Activated CD4-positive, alpha-beta T cell treated with anti-CD3 and anti-CD28 coated beads, Interleukin-2, amount 50 U/mL, for 4 hours (primary cell): ENCODE data around the gene RALB.
A peak's percentile ranks its signal among the peaks of the same experiment; 100 is the strongest.
"Not testable (repeated sequence)": the region's sequence is repeated elsewhere in the genome, so short reads cannot be mapped to it uniquely, and the experiment has no call there.

Source experiments
- DNase-seq, 2 experiments: peaks; one replicate each; pipeline ENCODE4 v3.0.0-alpha.2; 2020

Gene RALB

DNA sequence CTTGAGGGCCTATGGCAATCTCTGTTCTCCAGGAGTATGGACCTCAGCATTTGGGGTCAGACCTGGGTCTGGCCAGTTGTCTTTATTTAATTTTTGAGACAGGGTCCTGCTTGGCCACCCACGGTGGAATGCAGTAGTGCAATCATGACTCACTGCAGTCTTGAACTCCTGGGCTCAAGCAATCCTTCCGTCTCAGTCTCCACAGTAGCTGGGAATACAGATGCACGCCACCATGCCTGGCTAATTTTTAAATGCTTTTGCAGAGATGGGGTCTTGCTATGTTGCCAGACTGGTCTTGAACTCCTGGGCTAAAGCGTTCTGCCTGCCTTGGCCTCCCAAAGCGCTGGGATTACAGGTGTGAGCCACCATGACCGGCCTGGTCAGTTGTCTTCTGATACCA, 46.9 kb downstream of the RALB start:
- no peak for DNase-seq

DNA sequence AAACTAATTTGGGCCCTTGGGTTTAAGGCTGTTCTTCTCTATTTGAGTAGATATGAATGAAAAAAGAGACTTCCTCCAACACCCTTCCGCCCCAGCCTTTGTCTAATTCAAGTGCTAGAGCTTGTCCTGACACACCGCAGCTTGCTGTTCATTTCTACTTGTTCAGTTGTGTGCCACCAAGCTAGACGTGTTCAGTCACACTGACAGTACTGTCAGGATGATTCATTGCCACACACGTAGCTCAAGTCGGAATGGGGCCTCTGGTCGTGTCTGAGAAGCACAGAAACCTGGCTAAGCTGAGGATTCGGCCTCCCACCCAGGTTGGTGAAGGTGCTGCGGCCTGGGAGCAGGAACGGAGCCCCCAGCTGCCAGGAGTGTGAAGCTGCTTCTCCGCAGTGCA, 47.7 kb downstream of the RALB start:
- no peak for DNase-seq

DNA sequence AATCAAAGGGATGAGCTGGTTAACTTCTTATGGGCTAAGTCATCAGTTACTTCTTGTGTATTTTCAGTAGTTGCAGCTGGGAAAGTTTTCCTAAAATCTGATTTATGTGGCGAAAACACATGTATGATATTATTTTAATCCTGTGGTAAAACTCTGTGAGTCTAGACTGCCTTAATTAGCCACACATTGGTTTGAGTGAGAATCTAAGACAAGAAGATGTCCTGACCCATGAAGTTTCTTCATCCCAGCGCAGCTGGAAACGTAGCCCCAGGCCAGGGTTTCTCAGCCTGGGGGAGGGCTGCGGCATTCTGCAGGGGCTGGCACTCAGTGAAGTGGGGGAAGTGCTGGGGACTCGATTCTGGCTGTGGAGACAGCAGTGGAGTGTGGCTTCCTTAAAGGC, 48.6 kb downstream of the RALB start:
- no peak for DNase-seq

DNA sequence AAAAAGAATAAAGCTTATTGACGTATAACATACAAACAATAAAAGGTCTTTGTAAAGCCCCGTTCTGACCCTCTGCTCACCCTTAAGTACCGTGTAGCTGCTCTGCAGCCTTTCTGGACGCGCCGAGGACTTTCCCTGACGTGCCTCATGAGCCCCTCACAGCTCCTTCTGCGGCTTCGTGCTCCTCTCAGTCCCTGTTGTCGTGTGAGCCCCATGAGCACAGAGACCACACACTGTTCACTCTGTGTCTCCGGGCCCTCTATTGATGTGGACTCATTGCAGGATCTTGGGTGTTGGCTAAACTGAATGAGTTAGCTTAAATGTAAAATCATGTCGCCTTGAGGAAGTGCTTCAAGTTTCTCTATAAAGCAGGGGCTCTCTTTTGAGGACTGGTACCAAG, 49.6 kb downstream of the RALB start:
- DNase-seq, result no peak

DNA sequence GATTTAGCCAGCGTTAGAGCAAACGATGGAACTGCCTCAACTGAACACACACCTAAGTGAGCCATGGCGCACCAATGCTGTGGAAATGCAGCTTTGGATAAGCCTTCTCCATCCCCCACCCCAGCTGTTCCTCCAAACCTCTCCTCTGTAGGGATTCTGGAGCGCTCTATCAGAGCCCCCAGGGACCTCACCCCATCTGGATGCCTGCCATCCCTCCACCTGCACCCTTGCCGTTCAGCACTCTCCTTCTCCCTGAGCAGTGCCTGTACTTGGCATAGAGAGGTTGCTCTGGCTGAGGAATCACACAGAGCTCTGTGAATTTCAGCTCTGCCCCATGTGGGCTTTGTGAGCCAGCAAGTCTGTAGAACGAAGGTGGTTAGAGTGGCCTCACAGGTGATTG, 50.5 kb downstream of the RALB start:
- DNase-seq, result no peak

DNA sequence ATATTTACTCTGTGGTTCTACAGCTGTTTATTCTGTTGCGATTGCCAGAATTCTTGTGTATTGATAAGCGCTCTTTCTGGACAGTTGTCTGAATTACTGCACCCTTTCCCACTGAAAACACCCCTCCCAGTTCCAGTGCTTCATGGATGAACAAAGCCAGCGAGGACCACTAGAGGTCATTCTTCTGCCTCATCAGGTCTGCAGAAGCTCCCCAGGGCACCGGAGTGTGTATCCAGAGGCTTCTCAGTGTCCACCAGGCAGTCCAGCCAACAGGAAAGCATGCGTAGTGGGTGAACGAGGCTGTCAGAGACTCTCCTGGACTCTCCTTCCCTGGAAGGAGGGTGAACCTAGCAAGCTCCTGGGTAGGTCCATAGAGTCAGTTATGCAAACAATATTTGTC, 52.6 kb downstream of the RALB start:
- no peak for DNase-seq

DNA sequence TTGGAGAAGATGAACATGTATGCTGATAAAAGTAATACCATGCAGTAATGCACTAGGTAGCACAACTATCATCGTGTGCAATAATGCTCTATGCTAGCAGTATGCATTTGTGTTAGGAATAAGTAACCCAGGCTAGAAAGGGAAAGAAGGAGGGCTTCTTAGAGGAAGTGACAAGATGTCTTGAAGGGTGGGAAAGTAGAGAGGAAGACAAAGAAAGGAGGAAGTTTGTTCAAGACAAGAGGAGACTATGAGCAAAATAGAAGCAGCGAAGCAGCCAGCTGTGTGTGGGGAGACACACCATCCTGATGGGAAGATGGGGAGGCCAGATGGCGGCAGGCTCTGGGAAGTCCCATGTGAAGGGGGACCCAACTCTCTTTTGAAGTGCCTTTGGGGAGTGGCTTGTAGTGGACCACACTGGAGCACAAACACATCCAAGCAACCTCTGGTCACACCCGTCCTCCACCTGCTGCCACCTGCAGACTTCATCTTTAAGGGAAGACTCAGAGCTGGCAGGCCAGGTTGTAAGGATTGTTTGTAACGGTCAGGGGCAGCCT, 53.4 kb downstream of the RALB start:
- no peak for DNase-seq

DNA sequence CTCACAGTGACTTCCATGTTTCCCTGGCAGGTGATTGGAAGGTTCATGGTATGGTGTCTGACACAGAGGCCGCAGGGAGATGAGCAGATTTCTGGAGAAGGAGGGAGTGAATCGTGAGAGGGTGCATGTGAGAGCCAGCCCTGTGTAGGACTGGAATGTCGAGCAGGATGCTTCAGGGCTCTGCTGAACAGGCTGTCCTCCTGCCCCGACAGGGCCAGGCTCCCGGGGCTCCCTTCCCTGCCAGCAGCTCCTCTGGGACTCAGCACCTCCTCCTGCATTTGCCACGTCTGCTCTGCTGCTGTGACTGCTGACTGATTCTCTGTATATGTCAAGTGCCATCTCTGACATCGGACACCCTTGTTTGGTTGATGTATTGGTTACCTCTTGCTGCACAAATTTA, 54.8 kb downstream of the RALB start:
- DNase-seq, result no peak

DNA sequence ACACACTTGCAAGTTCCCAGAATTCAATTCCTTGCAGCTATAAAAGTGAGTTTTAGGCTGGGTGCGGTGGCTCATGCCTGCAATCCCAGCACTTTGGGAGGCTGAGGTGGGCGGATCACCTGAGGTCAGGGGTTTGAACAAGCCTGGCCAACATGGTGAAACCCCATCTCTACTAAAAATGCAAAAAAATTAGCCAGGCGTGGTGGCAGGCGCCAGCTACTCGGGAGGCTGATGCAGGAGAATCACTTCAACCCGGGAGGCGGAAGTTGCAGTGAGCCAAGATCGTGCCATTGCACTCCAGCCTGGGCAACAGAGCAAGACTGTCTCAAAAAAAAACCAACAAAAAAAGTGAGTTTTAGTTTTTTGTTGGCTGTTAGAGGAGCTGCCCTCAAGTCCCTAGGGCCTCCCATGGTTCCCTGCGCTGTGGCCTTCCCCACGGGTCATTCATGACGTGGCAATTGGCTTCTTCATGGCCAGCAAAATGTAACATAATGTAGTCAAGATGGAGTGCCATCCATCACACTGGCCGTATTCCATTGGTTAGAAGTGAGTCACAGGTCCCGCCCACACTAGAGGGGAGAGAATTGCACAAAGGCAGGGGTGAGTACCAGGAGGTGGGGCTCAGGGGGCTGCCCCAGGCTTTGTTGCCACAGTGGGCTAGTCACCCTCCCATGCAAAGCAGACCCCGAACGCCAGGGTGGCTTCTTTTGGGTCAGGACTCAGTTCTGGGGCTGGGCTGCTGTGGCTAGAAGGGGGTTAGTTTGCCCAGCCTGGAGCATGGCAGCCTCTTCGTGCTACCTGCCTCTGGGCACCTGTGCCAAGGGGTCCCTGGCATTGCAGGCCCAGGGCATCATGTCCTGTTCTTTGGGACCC, 55.6 kb downstream of the RALB start:
- no peak for DNase-seq

DNA sequence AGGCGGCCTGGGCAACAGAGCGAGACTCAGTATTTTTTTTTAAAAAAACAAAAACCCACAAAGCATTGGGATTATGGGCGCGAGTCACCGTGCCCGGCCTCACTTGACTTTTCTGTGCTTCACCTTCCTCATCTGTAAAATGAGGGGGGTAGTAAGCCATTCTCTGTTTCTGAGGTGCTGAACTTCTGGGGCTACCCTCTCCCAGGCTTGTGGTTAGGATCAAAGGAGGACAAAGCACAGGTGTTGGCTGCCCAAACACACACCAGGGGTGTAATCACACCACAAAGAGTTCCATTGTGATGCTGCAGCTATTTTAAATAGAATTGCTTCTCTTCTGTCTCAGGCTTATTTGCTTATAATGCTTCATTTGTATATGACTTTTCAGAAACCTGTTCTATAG, 57.5 kb downstream of the RALB start:
- no peak for DNase-seq

DNA sequence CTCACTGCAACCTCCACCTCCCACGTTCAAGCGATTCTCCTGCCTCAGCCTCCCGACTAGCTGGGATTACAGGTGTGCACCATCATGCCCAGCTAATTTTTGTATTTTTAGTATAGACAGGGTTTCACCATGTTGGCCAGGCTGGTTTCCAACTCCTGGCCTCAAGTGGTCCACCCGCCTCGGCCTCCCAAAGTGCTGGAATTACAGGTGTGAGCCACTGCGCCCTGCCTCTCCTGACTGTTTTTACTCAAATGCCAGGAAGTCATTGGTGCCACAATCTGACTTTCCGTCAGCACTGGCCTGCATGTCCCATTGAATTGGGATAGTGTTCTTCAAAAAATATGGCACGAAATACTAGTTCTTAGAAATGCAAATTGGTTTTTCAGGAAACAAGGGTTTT, 58.2 kb downstream of the RALB start:
- DNase-seq, result not testable (repeated sequence)

DNA sequence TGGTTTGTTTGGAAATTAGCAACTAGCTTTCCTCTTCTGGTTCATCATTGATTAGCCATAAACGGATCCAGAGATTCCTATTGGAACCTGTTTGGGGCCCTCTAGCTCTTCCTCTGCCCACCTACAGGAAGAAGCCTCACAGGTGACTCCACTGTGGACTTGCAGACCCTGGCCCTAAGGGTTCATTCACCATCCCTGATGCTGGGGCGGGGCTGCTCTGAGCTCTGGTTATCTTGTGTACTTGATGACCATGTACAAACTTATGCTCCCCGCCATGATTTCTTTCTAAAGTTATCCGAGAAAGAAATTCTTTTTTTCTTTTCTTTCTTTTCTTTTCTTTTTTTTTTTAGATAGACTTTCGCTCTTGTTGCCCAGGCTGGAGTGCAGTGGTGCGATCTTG, 59.4 kb downstream of the RALB start:
- no peak for DNase-seq

DNA sequence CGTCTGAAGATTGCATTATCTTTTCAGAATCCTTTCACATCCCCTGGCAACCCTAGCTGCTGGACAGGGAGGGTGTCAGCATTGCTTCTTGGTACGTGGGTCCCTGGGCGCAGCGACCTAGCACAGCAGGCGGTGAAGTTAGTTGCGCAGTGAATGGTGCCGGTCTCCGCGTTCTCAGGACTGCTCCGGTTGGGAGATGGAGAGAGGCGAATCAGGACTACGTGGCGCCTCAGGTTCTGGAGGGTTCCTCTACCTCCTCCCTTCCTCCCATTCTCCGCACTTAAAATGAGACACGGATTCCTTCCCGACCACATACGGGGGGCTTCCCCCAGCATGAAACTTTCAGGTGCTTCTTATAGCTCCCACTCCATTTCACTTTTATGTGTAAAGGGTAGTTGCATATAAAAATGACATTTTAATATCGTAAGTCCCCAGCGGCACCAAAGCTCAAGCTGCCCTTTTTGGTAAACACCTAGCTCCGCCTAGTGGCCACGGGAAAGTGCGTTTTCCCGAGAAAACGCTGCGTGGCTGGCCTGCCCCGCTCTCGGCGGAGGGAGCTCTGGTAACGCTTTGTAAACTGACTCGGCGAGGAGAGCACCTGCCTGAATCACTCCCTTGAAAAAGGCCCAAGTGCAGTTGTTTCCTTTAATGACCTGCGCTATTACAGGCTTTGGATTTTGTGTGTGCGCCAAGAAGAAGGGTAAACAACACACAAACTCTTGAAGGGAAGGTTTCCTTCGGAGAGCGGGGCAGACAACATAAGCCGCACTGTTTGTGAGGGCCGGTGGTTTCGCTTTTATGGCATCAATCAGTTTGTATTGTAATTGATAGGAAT, 60.4 kb downstream of the RALB start:
- peak; percentile 74 to 76 for DNase-seq

DNA sequence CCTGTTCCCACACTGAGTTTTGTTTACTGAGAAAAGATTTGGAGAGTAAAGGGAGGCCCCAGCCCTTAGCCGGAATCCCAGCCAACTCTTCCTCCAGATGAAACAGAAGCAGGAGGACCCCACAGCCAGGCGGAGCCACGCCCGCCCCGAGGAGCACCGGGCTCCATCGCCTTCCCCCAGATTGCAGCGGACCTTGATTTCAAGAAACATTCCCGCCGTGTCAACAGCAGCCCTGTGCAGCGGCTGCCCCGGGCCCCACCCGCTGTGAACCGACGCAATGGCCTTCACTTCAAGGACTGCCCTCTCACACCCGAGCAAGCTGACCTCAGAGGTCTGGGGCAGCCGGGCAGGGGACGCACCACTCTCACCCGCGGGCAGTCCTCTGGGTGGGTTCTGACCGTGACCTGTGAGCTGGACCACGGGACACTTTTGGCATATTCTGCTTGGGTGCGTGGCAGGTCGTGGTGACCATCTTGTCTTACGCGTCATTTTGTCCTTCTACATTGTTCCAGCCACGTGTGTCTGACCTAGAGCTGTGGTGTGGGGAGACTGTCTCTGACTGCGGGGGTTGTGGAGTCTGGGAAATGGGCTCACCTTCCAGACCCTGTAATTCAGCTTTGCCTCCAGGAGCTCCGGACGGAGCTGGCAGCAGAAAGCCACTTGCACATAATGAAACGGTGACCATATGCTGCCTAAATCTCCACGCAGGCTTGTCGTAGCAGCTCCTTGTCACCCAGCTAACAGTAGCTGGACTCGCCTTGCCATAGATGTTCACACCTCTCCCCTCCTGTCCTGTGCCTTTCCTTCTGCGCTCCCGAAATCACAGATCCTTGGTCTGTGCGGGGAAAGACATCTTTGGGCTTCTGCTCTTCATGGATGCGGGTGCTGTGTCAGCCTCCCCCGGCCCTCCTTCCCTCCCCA, 61.3 kb downstream of the RALB start:
- DNase-seq, result no peak

DNA sequence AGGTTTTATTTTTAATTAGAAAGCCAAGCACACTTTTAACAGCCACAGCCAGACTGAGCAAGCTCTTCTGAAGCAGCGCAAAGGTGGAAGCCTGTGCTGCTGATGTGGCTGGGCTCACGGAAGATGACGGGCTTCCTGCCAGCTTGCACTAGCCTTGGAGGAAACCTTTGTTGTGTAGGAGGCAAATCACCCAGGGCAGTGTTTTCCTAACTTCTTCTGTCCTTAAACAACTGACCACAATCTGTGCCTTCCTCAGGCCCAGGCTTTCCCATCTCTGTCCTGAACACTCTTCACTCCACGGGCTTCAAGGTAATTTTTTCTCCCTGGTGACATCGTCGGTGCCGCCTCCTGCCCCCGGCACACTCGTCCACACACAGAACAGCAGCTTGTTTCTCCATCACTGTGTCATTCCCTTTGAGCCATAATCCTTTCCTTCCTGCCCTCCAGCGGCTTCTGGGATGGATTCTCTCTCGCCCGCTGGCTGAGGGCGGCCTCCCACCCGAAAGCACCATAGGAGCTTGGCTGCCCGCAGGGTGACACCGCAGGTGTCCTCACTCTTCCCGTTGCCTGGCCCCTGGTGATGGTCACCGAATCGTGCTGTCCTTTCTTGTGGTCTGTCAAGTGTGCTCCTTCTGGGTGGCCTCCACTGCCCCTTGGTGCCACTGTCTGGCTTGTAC, 62.2 kb downstream of the RALB start:
- DNase-seq, result no peak

DNA sequence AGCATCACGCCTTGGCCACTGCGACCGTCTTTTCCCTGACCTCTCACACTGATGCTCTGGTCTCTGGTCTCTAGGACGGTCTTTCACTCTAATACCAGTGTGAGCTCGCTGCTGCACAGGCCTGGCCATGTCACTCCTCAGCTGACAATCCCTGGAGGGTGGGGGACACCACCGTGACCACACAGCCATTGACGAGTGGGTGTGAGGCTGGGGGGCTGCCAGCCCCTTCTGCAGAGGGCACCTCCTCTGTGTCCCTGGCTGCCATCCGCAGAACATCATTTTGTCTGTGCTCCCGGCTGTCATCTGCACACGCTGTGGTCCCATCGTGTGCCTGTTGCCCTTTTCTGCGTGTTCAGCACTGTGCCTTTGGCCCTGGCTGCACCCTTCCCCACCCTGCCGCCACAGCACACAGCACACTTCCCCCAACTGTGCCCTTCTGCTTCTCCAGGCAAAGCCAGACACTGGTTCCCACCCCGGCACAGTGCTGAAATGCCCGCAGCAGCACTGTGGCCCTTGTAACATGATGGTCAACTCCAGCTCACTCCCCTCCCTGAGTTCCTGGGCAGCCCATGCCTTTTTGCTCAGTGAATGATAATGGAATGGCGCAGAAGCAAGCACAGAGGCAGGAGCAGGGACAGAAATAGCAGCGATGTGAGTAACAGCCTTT, 62.8 kb downstream of the RALB start:
- DNase-seq, result no peak

DNA sequence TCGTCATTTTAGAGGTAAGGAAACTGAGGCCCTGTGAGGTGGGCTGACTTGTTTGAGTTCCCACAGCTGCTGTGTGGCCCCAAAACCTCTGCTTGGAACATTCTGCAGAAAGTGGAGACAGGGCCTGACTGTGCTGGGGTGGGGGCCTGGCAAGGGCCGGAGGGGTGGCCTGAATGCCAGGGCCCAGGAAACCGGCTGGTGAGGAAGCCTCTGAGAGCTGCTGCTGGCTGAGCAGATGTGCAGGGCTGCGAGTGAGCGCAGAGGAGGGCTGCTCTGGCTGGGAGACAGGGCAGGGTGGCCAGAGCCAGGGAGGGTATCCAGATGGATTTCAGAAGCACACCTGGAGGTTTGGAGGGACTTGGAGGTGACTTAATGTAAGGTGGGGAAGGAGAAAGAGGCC, 63.4 kb downstream of the RALB start:
- no peak for DNase-seq

DNA sequence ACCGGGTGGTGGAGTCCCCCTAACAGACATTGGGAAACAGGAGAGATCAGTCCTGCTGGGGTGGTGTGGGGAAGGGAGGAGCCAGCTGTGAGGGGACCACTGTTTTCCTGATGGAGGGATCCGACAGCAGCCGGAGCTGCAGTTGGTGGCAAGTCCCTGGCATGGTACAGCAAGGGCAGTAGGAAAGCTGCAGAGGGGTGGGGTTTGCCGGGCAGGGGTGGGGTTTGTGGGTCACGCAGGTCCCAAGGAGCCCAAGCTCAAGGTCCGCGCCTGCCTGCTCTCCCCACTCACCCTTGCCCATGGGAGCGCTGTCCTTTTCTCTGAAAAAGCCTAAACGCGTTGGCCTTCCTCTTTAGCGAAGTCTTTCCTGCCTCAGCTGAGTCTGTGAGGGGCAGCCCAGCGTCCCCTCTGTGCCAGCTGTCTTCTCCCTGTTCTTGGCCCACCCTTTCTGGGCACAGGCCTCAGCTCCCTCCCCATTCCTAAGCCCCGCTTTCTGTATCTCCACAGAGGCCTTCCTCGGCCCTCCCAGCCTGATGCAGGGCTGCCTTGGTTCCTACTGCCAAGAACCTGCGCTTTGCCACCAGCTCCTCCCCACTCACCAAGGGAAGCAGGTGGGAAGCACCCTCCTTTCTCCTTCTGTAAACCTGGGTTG, 64.0 kb downstream of the RALB start:
- DNase-seq, result no peak

DNA sequence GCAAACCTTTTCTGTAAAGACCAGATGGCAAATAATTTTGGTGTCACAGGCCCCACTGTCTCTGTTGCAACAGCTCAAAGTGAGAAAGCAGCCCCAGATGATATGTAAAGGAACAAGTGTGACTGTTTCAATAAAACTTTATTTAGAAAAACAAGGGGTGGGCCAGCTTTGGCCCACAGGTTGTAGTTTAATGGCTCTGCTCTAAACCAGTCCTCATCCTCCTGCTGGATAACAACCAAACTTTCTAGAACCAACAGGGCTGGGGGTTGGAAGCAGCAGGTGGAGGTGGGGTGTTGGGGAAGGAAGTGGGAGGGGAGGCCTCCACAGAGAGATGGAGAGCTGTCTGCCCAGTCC, 64.5 kb downstream of the RALB start:
- DNase-seq, result no peak

DNA sequence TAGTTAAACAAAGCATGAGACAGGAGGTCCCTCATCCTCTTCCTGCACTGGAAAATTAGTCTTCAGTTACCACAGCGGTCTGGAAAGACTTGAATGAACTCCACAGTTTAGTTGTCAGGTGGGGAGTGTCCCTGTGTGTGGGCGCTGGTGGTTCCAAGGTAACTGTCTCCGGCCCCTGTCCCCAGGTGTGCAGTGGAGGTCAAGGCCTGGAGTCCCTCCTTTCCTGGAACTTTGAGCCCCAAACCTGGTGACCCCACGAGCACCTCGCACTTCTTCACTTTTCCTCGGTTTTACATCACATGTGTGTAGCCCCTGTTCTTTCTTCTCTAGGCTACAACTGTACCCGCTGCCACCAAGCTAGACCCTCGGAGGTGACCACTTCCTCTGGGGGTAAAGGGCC, 65.3 kb downstream of the RALB start:
- no peak for DNase-seq

DNA sequence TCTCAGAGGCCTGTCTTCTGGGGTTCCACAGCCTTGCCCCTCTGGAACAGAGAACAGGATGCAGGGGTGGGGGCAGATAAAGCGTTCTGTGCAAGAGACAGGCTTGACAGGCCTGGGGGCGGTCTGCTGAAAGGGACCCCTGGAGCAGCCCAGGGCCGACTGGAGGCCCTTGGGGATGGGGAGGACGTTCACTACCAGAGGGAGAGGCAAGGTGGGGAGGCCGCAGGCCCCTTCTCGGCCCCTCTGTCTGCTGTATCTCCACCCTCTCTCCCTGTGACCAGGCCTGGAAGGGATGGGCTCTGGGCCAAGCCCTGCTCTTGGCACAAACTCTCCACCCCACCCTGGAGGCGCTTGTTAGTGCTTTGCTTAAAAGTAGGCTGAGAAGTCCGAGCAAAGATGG, 66.0 kb downstream of the RALB start:
- DNase-seq, result no peak
